HG03571 (cell line): Measurements from ENCODE around the gene SNU13.
"Not testable (repeated sequence)": the region's sequence is repeated elsewhere in the genome, so short reads cannot be mapped to it uniquely, and the experiment has no call there.

Experiments used
- ATAC-seq: cut with Tn5 transposase; IDR thresholded peaks from one replicate; pipeline ENCODE4 v1.9.1; 2021; ENCODE audit not compliant: unreplicated experiment

Gene SNU13

GRCh38 chr22:41682033-41682807, 6.4 kb downstream of the SNU13 start:
- ATAC-seq: peak; percentile 49

GRCh38 chr22:41681616-41682015, 7.1 kb downstream of the SNU13 start:
- ATAC-seq: no peak

GRCh38 chr22:41676134-41676533, 12.5 kb downstream of the SNU13 start:
- no peak for ATAC-seq

DNA sequence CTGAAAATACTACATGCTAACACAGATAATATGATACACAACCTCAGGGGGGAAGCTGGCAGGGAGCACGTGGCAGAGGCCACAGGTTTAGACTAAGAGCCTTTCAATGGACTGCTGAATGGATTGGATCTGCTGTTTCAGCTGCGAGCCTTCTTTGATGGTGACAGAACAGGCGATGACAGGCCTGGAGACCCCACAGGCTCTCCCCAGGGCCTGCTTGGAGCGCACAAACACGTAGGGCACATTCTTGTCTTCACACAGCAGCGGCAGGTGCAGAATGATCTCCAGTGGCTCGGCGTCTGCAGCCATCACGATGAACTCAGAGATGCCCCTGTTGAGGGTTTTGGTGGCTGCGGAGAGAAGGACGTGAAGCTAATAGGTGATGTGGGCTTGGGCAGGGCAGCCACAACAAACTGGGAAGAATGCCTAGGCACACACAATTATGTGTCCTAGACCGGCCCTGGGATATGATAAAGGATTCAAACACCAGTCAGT, 13.8 kb downstream of the SNU13 start:
- no peak for ATAC-seq

DNA sequence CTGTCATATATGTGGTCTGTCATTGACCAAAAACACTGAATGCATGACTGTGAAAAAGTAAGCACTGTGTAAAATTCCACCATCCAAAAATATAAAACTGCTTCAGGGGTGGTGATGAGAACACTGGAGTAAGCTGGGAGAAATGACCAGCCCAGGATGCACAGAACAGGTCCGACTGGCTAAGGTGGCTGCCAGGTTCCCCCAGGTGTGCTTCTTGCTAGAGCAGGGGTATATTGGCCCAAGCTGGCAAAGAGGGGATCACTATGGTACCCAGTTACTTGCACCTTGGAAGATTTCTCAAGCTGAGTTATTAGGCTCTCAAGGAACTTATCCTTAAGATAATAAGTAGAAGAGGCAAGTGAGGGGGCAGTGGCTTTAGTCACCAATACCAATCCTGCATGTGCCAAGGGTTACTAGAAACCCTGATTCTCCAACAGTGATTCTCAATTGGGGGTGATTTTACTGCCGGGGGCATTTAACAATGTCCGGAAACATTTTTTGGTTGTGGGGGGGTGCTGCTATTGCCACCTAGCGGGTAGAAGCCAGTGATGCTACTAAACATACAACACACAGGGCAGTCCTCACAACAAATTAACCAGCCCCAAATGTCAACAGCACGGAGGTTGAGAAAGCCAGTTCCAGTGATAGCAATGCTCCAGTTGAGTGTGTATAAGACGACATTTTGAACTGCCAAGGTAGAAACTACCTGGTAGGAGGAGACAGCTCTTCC, 15.7 kb downstream of the SNU13 start:
- ATAC-seq: no peak

DNA sequence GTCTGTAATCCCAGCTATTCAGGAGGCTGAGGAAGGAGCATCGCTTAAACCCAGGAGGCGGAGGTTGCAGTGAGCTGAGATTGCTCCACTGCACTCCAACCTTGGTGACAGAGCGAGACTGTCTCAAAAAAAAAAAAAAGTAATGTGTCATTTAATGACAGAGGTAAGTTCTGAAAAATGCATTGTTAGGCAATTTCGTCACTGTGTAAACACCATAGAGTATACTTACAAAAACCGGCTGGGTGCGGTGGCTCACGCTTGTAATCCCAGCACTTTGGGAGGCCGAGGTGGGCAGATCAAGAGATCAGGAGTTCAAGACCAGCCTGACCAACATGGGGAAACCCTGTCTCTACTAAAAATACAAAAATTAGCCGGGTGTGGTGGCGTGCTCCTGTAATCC, 16.6 kb downstream of the SNU13 start:
- ATAC-seq: not testable (repeated sequence)

- no peak for ATAC-seq
These were observed 19.4 kb downstream of the SNU13 start for GRCh38 chr22:41668971-41669911.

GRCh38 chr22:41664951-41665350, 23.7 kb downstream of the SNU13 start:
- ATAC-seq: no peak

- no peak for ATAC-seq
These were observed 24.2 kb downstream of the SNU13 start for GRCh38 chr22:41664490-41664889.

DNA sequence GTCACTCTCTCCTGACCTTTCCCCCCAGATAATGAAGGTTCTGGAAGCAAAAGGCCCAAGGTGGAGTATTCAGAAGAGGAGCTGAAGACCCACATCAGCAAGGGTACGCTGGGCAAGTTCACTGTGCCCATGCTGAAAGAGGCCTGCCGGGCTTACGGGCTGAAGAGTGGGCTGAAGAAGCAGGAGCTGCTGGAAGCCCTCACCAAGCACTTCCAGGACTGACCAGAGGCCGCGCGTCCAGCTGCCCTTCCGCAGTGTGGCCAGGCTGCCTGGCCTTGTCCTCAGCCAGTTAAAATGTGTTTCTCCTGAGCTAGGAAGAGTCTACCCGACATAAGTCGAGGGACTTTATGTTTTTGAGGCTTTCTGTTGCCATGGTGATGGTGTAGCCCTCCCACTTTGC, 25.1 kb downstream of the SNU13 start:
- not testable (repeated sequence) for ATAC-seq

GRCh38 chr22:41661713-41662112, 27.0 kb downstream of the SNU13 start:
- no peak for ATAC-seq

DNA sequence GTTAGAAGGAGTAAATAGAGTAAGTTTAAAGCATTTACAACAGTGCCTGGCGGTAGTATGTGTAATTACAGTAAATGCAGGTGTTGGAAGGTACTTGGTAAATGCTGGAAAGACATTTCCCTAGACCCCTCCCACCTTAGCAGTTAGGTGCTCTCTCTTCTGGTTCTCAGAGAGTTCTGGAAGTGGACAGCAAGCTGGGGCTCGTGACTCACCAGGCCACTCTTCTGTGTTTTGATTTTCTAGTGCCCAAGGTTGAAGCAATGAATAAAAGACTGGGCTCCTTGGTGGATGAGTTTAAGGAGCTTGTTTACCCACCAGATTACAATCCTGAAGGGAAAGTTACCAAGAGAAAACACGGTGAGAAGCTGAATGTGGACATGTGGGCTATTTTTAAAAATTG, 27.6 kb downstream of the SNU13 start:
- no peak for ATAC-seq

DNA sequence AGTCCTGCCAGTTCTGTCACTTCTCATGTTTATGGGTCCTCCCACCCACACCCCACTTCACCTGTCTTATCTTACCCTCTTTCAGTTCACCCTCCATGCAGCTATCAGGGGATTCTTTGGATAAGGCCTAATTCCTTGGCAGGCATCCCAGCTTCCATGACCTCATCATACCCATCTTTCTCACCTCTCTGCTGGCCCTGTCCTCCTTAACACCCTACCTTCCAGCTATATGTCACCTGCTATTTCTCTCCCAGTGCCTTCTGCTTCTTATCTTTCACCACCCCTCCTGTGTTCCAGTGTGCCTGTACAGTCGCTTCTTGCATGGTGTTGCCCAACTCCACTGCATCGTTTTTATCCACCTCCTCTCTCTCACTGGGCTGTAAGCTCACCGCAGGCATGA, 28.3 kb downstream of the SNU13 start:
- no peak for ATAC-seq

DNA sequence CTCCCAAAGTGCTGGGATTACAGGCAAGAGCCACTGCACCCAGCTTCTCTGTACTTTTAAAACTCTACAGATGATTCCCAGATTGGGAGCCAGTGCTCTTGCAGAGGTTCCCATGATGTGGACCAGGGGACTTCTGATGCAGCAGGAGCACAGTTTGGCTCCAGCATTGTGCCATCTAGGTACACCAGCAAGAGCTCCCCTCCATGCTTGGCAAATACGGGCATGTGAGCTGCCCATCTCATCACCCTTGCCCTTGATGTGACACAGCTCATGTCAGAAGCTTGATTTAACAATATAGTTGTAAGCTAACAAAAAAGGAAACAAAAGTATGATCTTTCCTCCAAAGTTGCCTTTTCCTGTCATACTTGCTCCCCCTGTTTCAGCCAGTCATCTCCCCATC, 28.7 kb downstream of the SNU13 start:
- ATAC-seq: no peak

GRCh38 chr22:41658869-41659268, 29.8 kb downstream of the SNU13 start:
- no peak for ATAC-seq

DNA sequence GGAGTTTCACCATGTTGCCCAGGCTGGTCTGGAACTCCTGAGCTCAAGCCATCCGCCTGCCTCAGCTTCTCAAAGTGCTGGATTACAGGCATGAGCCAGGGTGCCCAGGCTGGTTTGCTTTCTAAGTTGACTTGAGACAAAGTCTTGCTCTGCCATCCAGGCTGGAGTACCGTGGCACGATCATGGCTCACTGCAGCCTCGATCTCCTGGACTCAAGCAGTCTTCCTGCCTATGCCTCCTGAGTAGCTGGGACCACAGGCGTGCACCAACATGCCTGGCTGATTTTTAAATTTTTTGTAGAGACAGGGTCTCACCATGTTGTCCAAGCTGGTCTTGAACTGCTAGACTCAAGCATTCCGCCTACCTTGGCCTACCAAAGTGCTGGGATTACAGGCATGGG, 31.0 kb downstream of the SNU13 start:
- no peak for ATAC-seq

GRCh38 chr22:41656556-41656955, 32.1 kb downstream of the SNU13 start:
- ATAC-seq: no peak

GRCh38 chr22:41654322-41654721, 34.3 kb downstream of the SNU13 start:
- ATAC-seq: no peak

GRCh38 chr22:41650821-41651220, 37.8 kb downstream of the SNU13 start:
- ATAC-seq: no peak

GRCh38 chr22:41650229-41650628, 38.4 kb downstream of the SNU13 start:
- no peak for ATAC-seq

- ATAC-seq: no peak
These were observed 40.2 kb downstream of the SNU13 start for GRCh38 chr22:41648432-41648831.
